SW 1271 (cell line): Measurements from ENCODE around the gene OR4K17.
"Not testable (repeated sequence)": the region's sequence is repeated elsewhere in the genome, so short reads cannot be mapped to it uniquely, and the experiment has no call there.

Source experiments
- DNase-seq, 2 experiments: peaks; one replicate each; lab custom pipeline; 2025; lab: John Stamatoyannopoulos, UW

OR4K17 gene

GRCh38 chr14:20110438-20110837 lies at the start of gene OR4K17:
Gene OR4K17 (plus strand): TSS chr14:20110739. CDS start chr14:20117500, 6,761 bp downstream.
- DNase-seq, result no peak

DNA sequence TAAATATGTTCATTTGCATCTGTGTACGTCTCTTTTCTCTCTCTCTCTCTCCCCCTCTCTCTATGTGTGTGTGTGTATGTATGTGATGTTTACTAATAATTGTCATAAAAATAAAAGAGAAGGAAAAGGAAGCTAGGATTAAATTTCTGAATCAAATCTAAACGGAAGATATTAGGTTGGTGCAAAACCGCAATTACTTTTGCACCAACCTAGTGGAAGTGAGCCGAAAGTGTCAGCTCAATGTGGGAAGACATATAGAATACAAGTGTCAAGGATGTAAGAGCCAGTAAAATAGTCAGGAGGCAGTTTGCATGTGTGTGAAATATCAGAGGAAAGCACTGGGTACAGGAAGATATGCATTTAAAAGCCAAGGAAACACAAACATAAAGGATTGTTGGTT lies 18.5 kb upstream of the OR4K17 start:
- no peak for DNase-seq

DNA sequence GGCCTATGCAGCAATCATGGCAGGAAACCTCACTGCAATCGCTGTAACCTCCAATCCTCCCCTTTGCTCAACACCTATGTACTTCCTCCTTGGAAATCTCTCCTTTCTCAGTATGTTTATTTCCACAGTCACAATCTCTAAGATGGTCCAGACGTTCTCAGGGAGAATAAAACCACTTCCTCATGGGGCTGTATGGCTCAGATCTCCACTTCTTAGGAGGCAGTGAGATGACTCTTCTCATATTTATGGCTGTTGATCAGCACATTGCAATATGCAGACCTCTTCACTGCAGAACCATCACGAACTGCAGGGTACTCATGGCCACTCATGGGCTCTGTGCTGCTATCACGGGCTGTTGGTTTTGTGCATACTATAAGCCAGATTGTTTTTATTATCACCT lies 17.1 kb upstream of the OR4K17 start:
- no peak for DNase-seq

- not testable (repeated sequence) for DNase-seq
These were observed 11.4 kb upstream of the OR4K17 start for GRCh38 chr14:20098926-20099770.

DNA sequence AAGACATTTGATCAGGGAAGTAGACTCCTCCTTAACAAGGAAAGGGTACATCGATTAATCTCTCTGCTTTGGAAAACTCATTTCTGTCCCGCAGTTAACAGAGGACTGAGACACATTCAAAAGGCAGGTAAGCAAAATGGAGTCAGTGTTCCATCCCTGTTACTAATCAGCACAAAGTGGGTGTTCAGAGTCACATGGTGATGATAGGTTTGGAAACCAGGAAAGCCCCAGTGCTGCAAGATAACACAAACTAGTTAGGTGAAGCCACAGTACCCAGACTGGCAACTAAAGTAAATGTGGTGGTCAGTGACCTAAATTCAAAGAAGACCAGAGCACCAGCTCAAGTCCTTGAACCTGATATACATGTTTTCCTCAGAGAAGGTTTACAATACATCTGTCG lies 1.8 kb downstream of the OR4K17 start:
- DNase-seq, result no peak

DNA sequence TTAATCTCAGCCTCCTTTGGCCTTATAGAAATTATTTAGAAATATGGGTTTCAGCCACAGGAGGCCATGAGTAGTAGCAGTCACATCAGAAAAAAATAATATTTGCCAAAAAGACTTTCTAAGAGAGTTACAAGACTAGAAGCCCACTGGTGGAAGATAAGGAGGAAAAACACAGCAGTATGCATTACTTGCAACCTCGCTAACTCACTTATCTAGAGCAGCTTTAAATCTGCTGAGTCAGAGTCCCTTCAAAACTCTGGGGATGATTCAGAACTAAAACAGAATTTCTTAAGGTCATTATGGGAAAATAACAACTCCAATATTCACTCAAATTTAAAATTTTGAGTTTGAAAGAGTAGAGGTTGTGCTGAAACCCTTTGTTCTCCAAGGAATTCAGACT lies 6.2 kb downstream of the OR4K17 start:
- DNase-seq, result no peak

GRCh38 chr14:20118795-20119194 lies 8.3 kb downstream of the OR4K17 start:
- DNase-seq, result no peak

GRCh38 chr14:20138520-20138919 lies 28.0 kb downstream of the OR4K17 start, which contains the start of gene OR4N5:
Gene OR4N5 (plus strand): TSS chr14:20138820. CDS start chr14:20143736, 4,916 bp downstream.
- DNase-seq, result no peak

DNA sequence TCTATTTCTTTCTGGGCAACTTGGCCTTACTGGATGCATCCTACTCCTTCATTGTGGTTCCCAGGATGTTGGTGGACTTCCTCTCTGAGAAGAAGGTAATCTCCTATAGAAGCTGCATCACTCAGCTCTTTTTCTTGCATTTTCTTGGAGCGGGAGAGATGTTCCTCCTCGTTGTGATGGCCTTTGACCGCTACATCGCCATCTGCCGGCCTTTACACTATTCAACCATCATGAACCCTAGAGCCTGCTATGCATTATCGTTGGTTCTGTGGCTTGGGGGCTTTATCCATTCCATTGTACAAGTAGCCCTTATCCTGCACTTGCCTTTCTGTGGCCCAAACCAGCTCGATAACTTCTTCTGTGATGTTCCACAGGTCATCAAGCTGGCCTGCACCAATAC lies 33.4 kb downstream of the OR4K17 start:
- no peak for DNase-seq

DNA sequence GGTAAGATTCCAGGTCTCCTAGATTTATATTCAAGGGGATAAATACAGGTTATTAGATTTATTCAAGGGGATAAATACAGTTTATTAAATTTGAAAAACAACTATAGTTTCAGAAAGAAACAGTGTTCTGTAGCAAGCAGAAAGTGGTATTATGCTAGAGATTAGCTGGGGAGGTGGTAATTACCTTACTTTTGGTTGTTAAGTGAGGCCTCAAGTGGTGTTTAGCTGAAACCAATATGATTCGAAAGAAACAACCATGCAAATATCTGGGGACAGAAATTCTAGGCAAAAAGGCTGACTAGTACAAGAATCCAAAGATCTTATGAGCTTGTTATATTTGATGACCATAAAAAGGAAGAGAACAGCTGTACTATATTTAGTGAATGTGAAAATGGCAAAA lies 34.3 kb downstream of the OR4K17 start:
- DNase-seq, result no peak

- DNase-seq, result no peak
These were observed 53.9 kb downstream of the OR4K17 start for GRCh38 chr14:20164462-20164861.

DNA sequence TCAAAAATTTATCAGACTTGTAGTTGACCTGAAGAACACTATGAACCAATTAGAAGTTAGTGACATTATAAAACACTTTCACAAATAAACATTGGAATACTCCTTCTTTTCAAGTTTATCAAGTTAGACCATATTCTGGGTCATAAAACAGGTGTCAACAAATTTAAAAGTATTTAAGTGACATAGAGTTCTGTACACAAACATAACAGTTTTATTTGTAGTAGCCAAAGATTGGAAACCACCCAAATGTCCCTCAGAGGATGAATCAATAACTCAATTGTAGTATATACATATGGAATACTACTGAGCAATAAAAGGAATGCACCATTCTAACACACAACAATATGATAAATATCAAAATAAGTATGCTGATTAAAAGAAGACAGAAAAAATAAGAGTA lies 56.6 kb downstream of the OR4K17 start:
- DNase-seq, result no peak

DNA sequence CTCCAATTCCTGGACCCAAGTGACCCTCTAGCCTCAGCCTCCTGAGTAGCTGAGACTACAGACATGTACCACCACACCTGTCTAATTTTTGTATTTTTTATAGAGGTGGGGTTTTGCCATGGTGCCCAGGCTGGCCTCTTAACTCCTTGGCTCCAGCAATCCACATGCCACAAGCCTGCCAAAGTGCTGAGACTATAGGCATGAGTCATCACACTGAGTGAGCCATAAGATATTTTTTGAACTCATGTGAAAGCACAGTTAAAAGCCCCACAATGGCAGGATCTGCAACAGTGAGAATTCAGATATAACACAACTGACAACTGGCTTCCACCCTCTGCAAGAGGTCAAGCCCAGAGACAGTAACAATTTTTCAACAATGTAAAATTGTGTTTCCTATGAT lies 59.3 kb downstream of the OR4K17 start:
- DNase-seq, result peak; percentile 23 to 47
